HUES64 (cell line): ENCODE results near the gene NTN4.
"Not testable (repeated sequence)": the region's sequence is repeated elsewhere in the genome, so short reads cannot be mapped to it uniquely, and the experiment has no call there.

Experiments
- H3K27ac ChIP-seq: 2 replicates; pipeline ENCODE4 v1.7.0; 2013; ENCODE audit warnings: low read depth, low read length, inconsistent platforms
- H3K27me3 ChIP-seq: 2 replicates; pipeline ENCODE4 v1.6.1; 2013; ENCODE audit warnings: mild to moderate bottlenecking, low read length; ENCODE audit not compliant: insufficient read depth
- H3K36me3 ChIP-seq: 2 replicates; pipeline ENCODE4 v1.6.1; 2013; ENCODE audit warnings: mild to moderate bottlenecking, low read length; ENCODE audit not compliant: insufficient read depth
- H3K4me1 ChIP-seq: 2 replicates; pipeline ENCODE4 v1.6.1; 2013; ENCODE audit warnings: mild to moderate bottlenecking, low read length, moderate library complexity; ENCODE audit not compliant: insufficient read depth
- H3K4me3 ChIP-seq: 2 replicates; pipeline ENCODE4 v1.5.1; 2013; ENCODE audit warnings: mild to moderate bottlenecking, low read length, moderate library complexity
- H3K9ac ChIP-seq: 2 replicates; pipeline ENCODE4 v1.6.1; 2013; ENCODE audit warnings: mild to moderate bottlenecking, low read depth, low read length
- H3K9me3 ChIP-seq: 2 replicates; pipeline ENCODE4 v1.6.1; 2013; ENCODE audit warnings: low read depth, low read length; ENCODE audit not compliant: insufficient read depth
- WGBS: fragments of 150-250, 120-280 bp; methylation state at CpG from one replicate; pipeline ENCODE4 v1.1.7; 2013; ENCODE audit warnings: missing lambda C conversion rate; 5-methylcytosine and 5-hydroxymethylcytosine counted together

NTN4 gene

GRCh38 chr12:95678684-95679083 is 111.9 kb downstream of the NTN4 start:
- H3K9ac ChIP-seq: no peak overlapping the region
- WGBS: 77% methylated on average over 1 of the region's 1 CpG
- H3K36me3 ChIP-seq: no peaks in the 10 kb centered on the region
- no peak overlapping the region for H3K4me3 ChIP-seq
- no peaks in the 10 kb centered on the region for H3K4me1 ChIP-seq
- H3K27me3 ChIP-seq: no peaks in the 10 kb centered on the region
- H3K9me3 ChIP-seq: no peaks in the 10 kb centered on the region
- H3K27ac ChIP-seq: no peak overlapping the region

DNA sequence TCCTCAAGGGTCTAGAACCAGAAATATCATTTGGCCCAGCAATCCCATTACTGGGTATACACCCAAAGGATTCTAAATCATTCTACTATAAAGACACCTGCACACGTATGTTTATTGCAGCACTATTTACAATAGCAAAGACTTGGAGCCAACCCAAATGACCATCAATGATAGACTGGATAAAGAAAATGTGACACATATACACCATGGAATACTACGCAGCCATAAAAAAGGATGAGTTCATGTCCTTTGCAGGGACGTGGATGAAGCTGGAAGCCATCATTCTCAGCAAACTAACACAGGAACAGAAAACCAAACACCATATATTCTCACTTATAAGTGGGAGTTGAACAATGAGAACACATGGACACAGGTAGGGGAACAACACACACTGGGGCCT is 112.8 kb downstream of the NTN4 start:
- H3K36me3 ChIP-seq, H3K27me3 ChIP-seq, H3K27ac ChIP-seq, H3K9ac ChIP-seq, H3K9me3 ChIP-seq, H3K4me1 ChIP-seq, H3K4me3 ChIP-seq: not testable (repeated sequence)
- 100% methylated on average over 1 of the region's 3 CpGs for WGBS

GRCh38 chr12:95674631-95675030 is 115.9 kb downstream of the NTN4 start:
- no peaks in the 10 kb centered on the region for H3K9me3 ChIP-seq
- no peaks in the 10 kb centered on the region for H3K27me3 ChIP-seq
- no peaks in the 10 kb centered on the region for H3K36me3 ChIP-seq
- H3K4me3 ChIP-seq: no peak overlapping the region
- H3K4me1 ChIP-seq: no peaks in the 10 kb centered on the region
- 93% methylated on average over 1 of the region's 1 CpG for WGBS
- H3K27ac ChIP-seq: no peak overlapping the region
- H3K9ac ChIP-seq: no peak overlapping the region

GRCh38 chr12:95674163-95674562 is 116.4 kb downstream of the NTN4 start:
- no peak overlapping the region for H3K27ac ChIP-seq

GRCh38 chr12:95673576-95673975 is 117.0 kb downstream of the NTN4 start:
- 95% methylated on average over 2 of the region's 2 CpGs for WGBS
- Histone ChIP-seq H3K36me3 (no peaks in the 10 kb centered on the region), H3K27ac (no peak overlapping the region), H3K4me3 (no peak overlapping the region), H3K9me3 (no peaks in the 10 kb centered on the region), H3K9ac (no peak overlapping the region), H3K4me1 (no peaks in the 10 kb centered on the region), H3K27me3 (no peaks in the 10 kb centered on the region)

More at GRCh38 chr12:95674163-95674562, 116.4 kb downstream of the NTN4 start:
- no peaks in the 10 kb centered on the region for H3K4me1 ChIP-seq
- no peak overlapping the region for H3K4me3 ChIP-seq
- no peaks in the 10 kb centered on the region for H3K36me3 ChIP-seq
- H3K27me3 ChIP-seq: no peaks in the 10 kb centered on the region
- H3K9me3 ChIP-seq: no peaks in the 10 kb centered on the region
- H3K9ac ChIP-seq: no peak overlapping the region

DNA sequence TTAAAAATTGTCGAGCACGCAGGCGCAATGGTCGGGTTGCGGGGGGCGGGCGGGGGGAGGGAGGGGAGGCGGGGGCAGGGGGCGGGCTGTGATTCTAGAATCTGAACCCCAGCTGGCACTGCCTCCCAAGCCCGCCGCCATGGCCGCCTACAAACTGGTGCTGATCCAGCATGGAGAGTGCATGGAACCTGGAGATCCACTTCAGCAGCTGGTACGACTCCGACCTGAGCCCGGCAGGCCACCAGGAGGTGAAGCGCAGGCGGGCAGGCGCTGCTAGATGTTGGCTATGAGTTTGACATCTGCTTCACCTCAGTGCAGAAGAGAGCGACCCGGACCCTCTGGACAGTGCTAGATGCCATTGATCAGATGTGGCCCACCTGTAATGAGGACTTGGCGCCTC is 118.4 kb downstream of the NTN4 start:
- no peak overlapping the region for H3K27ac ChIP-seq
- H3K27me3 ChIP-seq: no peaks in the 10 kb centered on the region
- no peak overlapping the region for H3K9ac ChIP-seq
- WGBS: 98% methylated on average over 21 of the region's 21 CpGs
- H3K36me3 ChIP-seq: no peaks in the 10 kb centered on the region
- no peaks in the 10 kb centered on the region for H3K4me1 ChIP-seq
- no peak overlapping the region for H3K4me3 ChIP-seq
- H3K9me3 ChIP-seq: no peaks in the 10 kb centered on the region

DNA sequence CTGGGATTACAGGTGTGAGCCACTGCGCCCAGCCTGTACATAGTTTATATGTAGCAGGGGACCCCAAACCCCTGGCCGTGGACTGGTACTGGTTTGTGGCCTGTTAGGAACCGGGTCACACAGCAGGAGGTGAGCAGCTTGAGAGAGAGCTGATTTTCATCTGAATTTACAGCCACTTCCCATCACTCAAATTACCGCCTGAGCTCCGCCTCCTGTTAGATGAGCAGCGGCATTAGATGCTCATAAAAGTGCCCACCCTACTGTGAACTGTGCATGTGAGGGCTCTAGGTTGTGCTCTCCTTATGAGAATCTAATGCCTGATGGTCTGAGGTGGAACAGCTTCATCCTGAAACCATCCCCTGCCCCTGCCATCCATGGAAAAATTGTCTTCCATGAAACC is 119.3 kb downstream of the NTN4 start:
- Histone ChIP-seq H3K9me3 (no peaks in the 10 kb centered on the region), H3K27me3 (no peaks in the 10 kb centered on the region), H3K9ac (no peak overlapping the region), H3K4me1 (no peaks in the 10 kb centered on the region), H3K4me3 (no peak overlapping the region), H3K27ac (no peak overlapping the region), H3K36me3 (no peaks in the 10 kb centered on the region)
- WGBS: 84% methylated on average over 6 of the region's 6 CpGs

DNA sequence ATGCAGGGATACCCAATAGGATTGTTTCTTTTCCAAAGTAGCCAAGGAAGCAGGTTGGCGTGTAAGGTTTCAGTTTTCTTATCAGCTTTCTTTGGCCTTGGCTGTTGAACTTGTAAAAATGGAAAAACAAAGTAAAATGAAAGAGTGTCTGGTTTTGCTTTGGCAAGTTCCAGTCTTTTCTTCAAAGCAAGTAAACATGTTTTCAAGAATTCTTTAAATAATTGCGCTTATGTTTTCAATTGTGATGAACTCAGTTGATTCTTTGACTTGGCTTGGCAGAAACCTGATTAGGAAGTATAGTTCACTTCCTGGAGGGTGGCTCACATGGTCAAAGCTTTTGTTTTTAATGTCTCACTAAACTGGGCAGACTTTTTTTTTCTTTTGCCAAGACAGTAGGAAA is 127.0 kb downstream of the NTN4 start:
- WGBS: 92% methylated on average over 2 of the region's 2 CpGs
- H3K4me1 ChIP-seq: no peaks in the 10 kb centered on the region
- H3K27me3 ChIP-seq: no peaks in the 10 kb centered on the region
- no peak overlapping the region for H3K9ac ChIP-seq
- H3K9me3 ChIP-seq: no peaks in the 10 kb centered on the region
- no peak overlapping the region for H3K27ac ChIP-seq
- H3K36me3 ChIP-seq: no peaks in the 10 kb centered on the region
- H3K4me3 ChIP-seq: no peak overlapping the region

DNA sequence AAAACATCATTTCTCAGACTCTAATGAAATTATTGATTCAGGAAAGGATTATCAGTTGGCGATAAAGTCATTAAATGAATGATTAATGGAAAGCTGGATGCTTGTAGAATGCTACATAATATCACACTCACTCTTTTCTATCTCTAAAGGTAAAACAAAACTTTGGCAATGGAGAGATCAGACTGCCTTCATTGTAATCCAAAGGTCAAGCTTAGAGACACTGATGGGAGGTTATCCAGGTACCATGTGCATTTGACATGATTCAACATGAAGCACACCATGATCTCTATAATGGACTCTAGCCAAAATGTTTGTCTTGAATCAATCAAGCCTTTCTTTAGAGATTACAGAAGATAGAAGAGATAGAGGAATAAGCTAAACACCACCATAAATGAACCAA is 129.2 kb downstream of the NTN4 start:
- WGBS: no CpG with 5 or more reads among the region's 1 CpG
- Histone ChIP-seq H3K9me3 (no peaks in the 10 kb centered on the region), H3K36me3 (no peaks in the 10 kb centered on the region), H3K27me3 (no peaks in the 10 kb centered on the region), H3K4me1 (no peaks in the 10 kb centered on the region), H3K4me3 (no peak overlapping the region), H3K27ac (no peak overlapping the region), H3K9ac (no peak overlapping the region)

- Histone ChIP-seq H3K27me3 (no peaks in the 10 kb centered on the region), H3K4me1 (0 out of 2 replicates have a peak, but pooled peaks cover 4% of the 10 kb centered on the region), H3K27ac (no peak overlapping the region), H3K9ac (no peak overlapping the region), H3K4me3 (no peak overlapping the region), H3K36me3 (no peaks in the 10 kb centered on the region), H3K9me3 (no peaks in the 10 kb centered on the region)
- WGBS: 100% methylated on average over 3 of the region's 6 CpGs
Observed at GRCh38 chr12:95658386-95658785, 132.2 kb downstream of the NTN4 start.

DNA sequence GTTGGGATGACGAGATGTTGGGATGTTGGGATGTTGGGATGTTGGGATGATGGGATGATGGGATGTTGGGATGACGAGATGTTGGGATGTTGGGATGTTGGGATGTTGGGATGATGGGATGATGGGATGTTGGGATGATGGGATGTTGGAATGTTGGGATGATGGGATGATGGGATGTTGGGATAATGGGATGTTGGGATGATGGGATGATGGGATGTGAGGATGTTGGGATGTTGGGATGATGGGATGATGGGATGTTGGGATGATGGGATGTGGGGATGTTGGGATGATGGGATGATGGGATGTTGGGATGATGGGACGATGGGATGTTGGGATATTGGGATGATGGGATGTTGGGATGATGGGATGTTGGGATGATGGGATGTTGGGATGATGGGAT is 135.9 kb downstream of the NTN4 start:
- not testable (repeated sequence) for H3K27ac ChIP-seq, H3K27me3 ChIP-seq, H3K36me3 ChIP-seq, H3K4me1 ChIP-seq, H3K4me3 ChIP-seq, H3K9me3 ChIP-seq, H3K9ac ChIP-seq
- WGBS: 87% methylated on average over 3 of the region's 3 CpGs

DNA sequence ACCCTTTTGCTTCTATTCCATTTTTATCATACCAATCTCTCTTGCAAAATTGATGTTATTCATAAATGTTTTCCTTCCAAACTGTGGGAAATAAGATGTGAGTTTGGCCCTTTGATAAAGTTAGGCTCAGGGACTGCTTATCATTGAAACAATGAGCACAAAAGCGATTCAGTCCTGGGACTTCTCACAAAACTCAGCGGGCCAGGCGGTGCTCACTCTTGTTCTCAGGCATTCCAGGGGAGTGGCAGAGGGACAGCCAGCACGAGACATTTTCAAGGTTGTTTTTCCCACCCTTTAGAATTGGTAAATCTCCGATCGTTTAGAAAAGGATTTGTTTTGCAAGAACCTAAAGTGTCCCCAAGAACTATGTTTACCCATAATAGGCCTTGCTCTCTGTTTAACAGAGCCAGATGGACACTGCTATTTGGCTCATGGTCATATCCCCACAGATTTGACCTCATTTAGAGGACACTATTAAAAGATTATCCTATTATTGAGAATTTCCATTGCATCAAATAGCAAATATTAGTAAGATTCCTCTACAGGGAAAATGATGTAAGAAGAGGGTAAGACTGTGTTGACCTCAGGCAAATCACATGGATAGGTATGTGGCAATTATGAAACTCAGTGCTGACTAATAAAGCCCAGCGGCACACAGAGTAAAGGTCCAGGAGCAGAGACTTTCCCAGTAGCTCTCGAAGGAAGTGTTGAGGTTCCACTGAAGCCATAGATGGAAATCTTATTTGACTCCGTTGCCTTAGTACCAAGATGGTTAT is 136.6 kb downstream of the NTN4 start:
- WGBS: 82% methylated on average over 9 of the region's 9 CpGs
- Histone ChIP-seq H3K4me1 (0 out of 2 replicates have a peak, but pooled peaks cover 4% of the 10 kb centered on the region), H3K27ac (no peak overlapping the region), H3K36me3 (no peaks in the 10 kb centered on the region), H3K27me3 (no peaks in the 10 kb centered on the region), H3K9ac (no peak overlapping the region), H3K4me3 (no peak overlapping the region), H3K9me3 (no peaks in the 10 kb centered on the region)
